Gastroesophageal sphincter (tissue), 4 donors: Measurements from ENCODE around the gene LEMD3. TPM values are rescaled to one million over a fixed set of nuclear protein-coding genes. Genes with fewer than 3 reads are reported as not detected.

ENCODE experiments used
- ATAC-seq: fragments of 150-250 bp; one replicate; pipeline ENCODE4 v1.9.1; 2016; ENCODE audit warnings: mild to moderate bottlenecking, moderate library complexity
- H3K27ac ChIP-seq, 4 donors: fragments of 200-600 bp; sonication (generic) in 3 of 4; 1 replicate in 3 of 4; 2 replicates in 1 of 4; pipeline ENCODE4 v1.5.1; 2016 to 2019
- H3K27me3 ChIP-seq: fragments of 200-600 bp; sonication (generic); one replicate; pipeline ENCODE4 v1.5.1; 2019
- H3K36me3 ChIP-seq, 2 donors: fragments of 200-600 bp; sonication (generic); one replicate each; pipeline ENCODE4 v1.5.1; 2019; ENCODE audit warnings: control low read depth in 1 of 2
- H3K4me1 ChIP-seq, 3 donors: fragments of 200-600 bp; sonication (generic); 1 replicate in 2 of 3; 2 replicates in 1 of 3; pipeline ENCODE4 v1.5.1; 2016 to 2019; ENCODE audit warnings: control low read depth in 2 of 3
- H3K4me3 ChIP-seq, 2 donors: fragments of 200-600 bp; sonication (generic); one replicate each; pipeline ENCODE4 v1.5.1; 2019; ENCODE audit warnings: mild to moderate bottlenecking in 1 of 2, moderate library complexity in 1 of 2
- H3K9me3 ChIP-seq, 3 donors: fragments of 200-600 bp; sonication (generic); one replicate each; pipeline ENCODE4 v1.5.1; 2017 to 2019; ENCODE audit warnings: control low read depth in 2 of 3
- CTCF ChIP-seq, 4 experiments: fragments of 200-600 bp in 2 of 4; fragments of 450-650 bp in 2 of 4; sonication (generic) in 1 of 4; IDR thresholded peaks; one replicate each; pipeline ENCODE4 v1.5.1; 2017 to 2019; ENCODE audit warnings: antibody characterized with exemption in 4 of 4, mild to moderate bottlenecking in 2 of 4, moderate library complexity in 2 of 4
- EP300 ChIP-seq: sonication (generic); formaldehyde crosslinking; IDR thresholded peaks from one replicate; pipeline ENCODE4 v1.6.1; 2017; ENCODE audit warnings: antibody characterized with exemption, mild to moderate bottlenecking
- POLR2A ChIP-seq, 2 donors: fragments of 450-650 bp; IDR thresholded peaks; one replicate each; pipeline ENCODE4 v1.6.1; 2017; ENCODE audit warnings: antibody characterized with exemption in 2 of 2, mild to moderate bottlenecking in 2 of 2, moderate library complexity in 1 of 2
- POLR2AphosphoS5 ChIP-seq: sonication (generic); formaldehyde crosslinking; IDR thresholded peaks from one replicate; pipeline ENCODE4 v1.6.1; 2017; ENCODE audit warnings: antibody characterized with exemption
- WGBS, 2 donors: methylation state at CpG; one replicate each; pipeline ENCODE4 v1.1.5; 2018; ENCODE audit warnings: low coverage in 1 of 2; 5-methylcytosine and 5-hydroxymethylcytosine counted together
- total RNA-seq, 4 donors: library from RNA; depleted of rRNA; stranded (reverse); fragments of >200 nt; gene quantifications; one replicate each; pipeline ENCODE4 v1.1.0, GENCODE V29; 2016

LEMD3 gene
- total RNA-seq, 4 donors from 2014 or later = 21.2 to 50.9 (median 23.4) TPM

GRCh38 chr12:65164774-65165173 lies 4.6 kb upstream of the LEMD3 start:
- Histone ChIP-seq H3K9me3 (no peaks in the 10 kb centered on the region), H3K36me3 (no peaks in the 10 kb centered on the region), H3K27me3 (peaks cover 33% of the 10 kb centered on the region), H3K4me3 (no peak overlapping the region), H3K27ac (no peak overlapping the region), H3K4me1 (peaks cover 0 to 6% (median 0%) of the 10 kb centered on the region in 3 donors)
- no peak for ATAC-seq
- no peak for TF ChIP-seq EP300
- TF ChIP-seq POLR2A (IDR thresholded peaks at IDR 0.05) = no peak
- no peak for TF ChIP-seq CTCF (IDR thresholded peaks at IDR 0.05)
- TF ChIP-seq POLR2AphosphoS5 = no peak

- Histone ChIP-seq H3K36me3 (no peaks in the 10 kb centered on the region), H3K4me3 (peak overlapping the region; percentile 59 to 85), H3K4me1 (peaks cover 6 to 41% (median 21%) of the 10 kb centered on the region in 3 donors), H3K27ac (peak overlapping the region; percentile 72 to 97 (median 94)), H3K27me3 (peaks cover 13% of the 10 kb centered on the region), H3K9me3 (no peaks in the 10 kb centered on the region)
- TF ChIP-seq POLR2AphosphoS5 (no peak), EP300 (no peak), CTCF (IDR thresholded peaks at IDR 0.05) (no peak), POLR2A (IDR thresholded peaks at IDR 0.05) (no peak)
- ATAC-seq = peak; percentile 2
- 14 to 16% methylated on average over 11 of the region's 11 CpGs for WGBS, 2 donors
These were observed 583 bp upstream of the LEMD3 start for GRCh38 chr12:65168681-65169319.

- no peaks in the 10 kb centered on the region for H3K36me3 ChIP-seq
- H3K27ac ChIP-seq = peak overlapping the region; percentile 72 to 97 (median 94)
- no peak for TF ChIP-seq POLR2AphosphoS5
- no peak for TF ChIP-seq EP300
- no peak for TF ChIP-seq POLR2A (IDR thresholded peaks at IDR 0.05)
- TF ChIP-seq CTCF (IDR thresholded peaks at IDR 0.05) = no peak
- H3K27me3 ChIP-seq = peaks cover under 1% of the 10 kb centered on the region
- WGBS, 2 donors = 0 to 1% methylated on average over 9 to 33 of the region's 47 CpGs
- H3K4me3 ChIP-seq = peak overlapping the region; percentile 59 to 85
- H3K9me3 ChIP-seq = no peaks in the 10 kb centered on the region
- H3K4me1 ChIP-seq = peaks cover 6 to 56% (median 21%) of the 10 kb centered on the region in 3 donors
- ATAC-seq = peak; percentile 46
These were observed 962 bp downstream of the LEMD3 start for GRCh38 chr12:65170209-65170881.

- WGBS, 2 donors = 45 to 54% methylated on average over 8 of the region's 8 CpGs
- no peak for ATAC-seq
- peak overlapping the region in 1 of 4 donors; percentile 97 for H3K27ac ChIP-seq
- TF ChIP-seq CTCF (IDR thresholded peaks at IDR 0.05) = no peak
- TF ChIP-seq EP300 = no peak
- TF ChIP-seq POLR2AphosphoS5 = no peak
- TF ChIP-seq POLR2A (IDR thresholded peaks at IDR 0.05) = no peak
- H3K4me3 ChIP-seq = peak overlapping the region; percentile 59 to 85
- no peaks in the 10 kb centered on the region for H3K9me3 ChIP-seq
- peaks cover 6 to 64% (median 21%) of the 10 kb centered on the region in 3 donors for H3K4me1 ChIP-seq
- no peaks in the 10 kb centered on the region for H3K36me3 ChIP-seq
- no peaks in the 10 kb centered on the region for H3K27me3 ChIP-seq
These were observed 1.7 kb downstream of the LEMD3 start for GRCh38 chr12:65171073-65171472.

- WGBS, 2 donors = 75 to 79% methylated on average over 3 of the region's 3 CpGs
- peaks cover 6 to 66% (median 21%) of the 10 kb centered on the region in 3 donors for H3K4me1 ChIP-seq
- no peak for ATAC-seq
These were observed 2.5 kb downstream of the LEMD3 start for GRCh38 chr12:65171870-65172269.

More at GRCh38 chr12:65171870-65172269, 2.5 kb downstream of the LEMD3 start:
- no peak overlapping the region for H3K27ac ChIP-seq
- H3K9me3 ChIP-seq = no peaks in the 10 kb centered on the region
- no peaks in the 10 kb centered on the region for H3K27me3 ChIP-seq
- TF ChIP-seq POLR2AphosphoS5 (no peak), POLR2A (IDR thresholded peaks at IDR 0.05) (no peak), EP300 (no peak), CTCF (IDR thresholded peaks at IDR 0.05) (no peak)
- H3K4me3 ChIP-seq = peak overlapping the region; percentile 15 to 85
- H3K36me3 ChIP-seq = no peaks in the 10 kb centered on the region
